Measurements from ENCODE around the gene JPH2. TPM values are rescaled to one million over a fixed set of nuclear protein-coding genes. Genes with fewer than 3 reads are reported as not detected.

JPH2 gene
- total and polyA plus RNA-seq, 2 of the 4 experiments (the other 2 are of a cell fraction), result 0.44 to 0.54 TPM

DNA sequence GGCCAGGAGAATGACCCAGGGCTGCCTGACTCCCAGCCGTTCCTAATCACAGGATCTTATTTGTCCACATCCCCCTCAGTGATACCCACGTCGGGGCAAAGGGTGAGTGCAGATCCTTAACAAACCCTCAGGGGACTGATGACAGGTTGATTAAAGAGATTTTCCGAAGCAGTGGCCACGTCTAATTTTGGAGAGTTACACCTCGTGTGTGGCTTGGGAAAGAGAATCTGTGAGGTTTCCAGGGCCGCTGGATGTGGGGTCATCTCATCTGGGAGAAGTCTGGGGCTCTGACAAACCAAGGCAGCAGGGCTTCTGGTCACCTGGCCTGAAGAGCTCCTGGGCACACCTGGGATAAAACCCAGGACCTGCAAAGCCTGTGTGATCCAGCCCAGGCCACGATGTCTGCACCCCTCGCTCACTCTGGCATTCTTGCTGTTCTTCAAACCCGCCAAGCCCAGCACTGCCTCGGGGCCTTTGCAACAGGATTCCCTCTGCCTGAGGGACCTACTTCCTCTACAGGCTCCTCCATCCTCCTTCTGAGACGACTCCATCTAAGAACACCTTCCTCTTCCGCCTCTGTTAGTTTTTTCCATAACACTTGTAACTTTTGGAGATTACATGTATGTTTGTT is 4.7 kb downstream of the JPH2 start:
- Histone ChIP-seq H3K4ac (ENCODE audit: low read depth, low read length) (no peak overlapping the region), H3K23ac (ENCODE audit: low read depth, low read length) (no peak overlapping the region), H2BK120ac (ENCODE audit: low read depth, low read length) (no peak overlapping the region), H3K79me1 (ENCODE audit: low read depth in 1 of 2, low read length in 2 of 2) (peaks cover 0 to 16% of the 10 kb centered on the region in 2 experiments; a peak in 2 of 4 replicates), H3K4me3 (ENCODE audit: insufficient read depth, low read depth, low read length) (no peak overlapping the region), H3K9me1 (ENCODE audit: insufficient read depth, low read length) (peaks cover 14% of the 10 kb centered on the region), H2BK20ac (ENCODE audit: low read depth, low read length) (no peak overlapping the region), H4K5ac (ENCODE audit: low read depth, low read length) (no peak overlapping the region), H3K14ac (replicated peaks; ENCODE audit: low read depth, low read length) (no peak overlapping the region), H3K27me3 (ENCODE audit: control insufficient read depth, insufficient read depth, low read length) (no peaks in the 10 kb centered on the region), H4K20me1 (ENCODE audit: insufficient read depth, low read length) (no peaks in the 10 kb centered on the region), H2AK5ac (ENCODE audit: low read depth, low read length) (no peak overlapping the region), H3K36me3 (ENCODE audit: control insufficient read depth, insufficient read depth, low read length) (no peaks in the 10 kb centered on the region), H3K27ac (ENCODE audit: insufficient read depth, low read length) (no peak overlapping the region), H3K9ac (ENCODE audit: low read depth, low read length) (no peak overlapping the region), H3K4me2 (ENCODE audit: low read depth, low read length) (no peak overlapping the region), H3K4me1 (ENCODE audit: control insufficient read depth, insufficient read depth, low read length) (peaks cover 13% of the 10 kb centered on the region), H4K91ac (ENCODE audit: insufficient read depth, low read depth, low read length) (0 out of 2 replicates have a peak overlapping the region, but pooled peaks have one; percentile 14), H4K8ac (ENCODE audit: low read depth in 2 of 2, low read length in 2 of 2) (no peak overlapping the region; a peak in 1 of 4 replicates), H3K56ac (ENCODE audit: extremely low read depth, insufficient read depth, low read length) (no peak overlapping the region), H2AK9ac (replicated peaks; ENCODE audit: low read depth, low read length, poor library complexity) (no peak overlapping the region), H2BK5ac (ENCODE audit: low read depth, low read length, poor library complexity, severe bottlenecking) (no peak overlapping the region), H3K18ac (ENCODE audit: low read depth, low read length) (no peak overlapping the region), H3K9me3 (ENCODE audit: control insufficient read depth, insufficient read depth, low read length) (no peaks in the 10 kb centered on the region), H2BK15ac (ENCODE audit: low read depth, low read length) (no peak overlapping the region), H2AFZ (replicated peaks; ENCODE audit: low read length, poor library complexity) (no peak overlapping the region)
- intact Hi-C loops (cut with micrococcal nuclease), result loop anchor here (5.0 kb wide), 1 partner anchor 45 kb away; no protein-coding TSS in a partner anchor
- no peak for ATAC-seq (ENCODE audit: low read depth)
- no CpG with 5 or more reads among the region's 13 CpGs for WGBS, 2 experiments (ENCODE audit: extremely low coverage in 2 of 2, insufficient read length in 1 of 2)
- dilution Hi-C loops (cut with HindIII; ENCODE audit: low sequenced_read_pairs, unreplicated experiment), result no loop called here
- ChIA-PET POLR2A (ENCODE audit: unreplicated experiment) (no interaction called here), CTCF (interaction anchor here (1.1 kb wide), 1 partner anchor 47 kb away, joined by 3 read pairs; no protein-coding TSS in a partner anchor)
- DNase-seq, result no peak
- in situ Hi-C loops (cut with MboI; ENCODE audit: low sequenced_read_pairs), result no loop called here
- TF ChIP-seq, protein P1, sequence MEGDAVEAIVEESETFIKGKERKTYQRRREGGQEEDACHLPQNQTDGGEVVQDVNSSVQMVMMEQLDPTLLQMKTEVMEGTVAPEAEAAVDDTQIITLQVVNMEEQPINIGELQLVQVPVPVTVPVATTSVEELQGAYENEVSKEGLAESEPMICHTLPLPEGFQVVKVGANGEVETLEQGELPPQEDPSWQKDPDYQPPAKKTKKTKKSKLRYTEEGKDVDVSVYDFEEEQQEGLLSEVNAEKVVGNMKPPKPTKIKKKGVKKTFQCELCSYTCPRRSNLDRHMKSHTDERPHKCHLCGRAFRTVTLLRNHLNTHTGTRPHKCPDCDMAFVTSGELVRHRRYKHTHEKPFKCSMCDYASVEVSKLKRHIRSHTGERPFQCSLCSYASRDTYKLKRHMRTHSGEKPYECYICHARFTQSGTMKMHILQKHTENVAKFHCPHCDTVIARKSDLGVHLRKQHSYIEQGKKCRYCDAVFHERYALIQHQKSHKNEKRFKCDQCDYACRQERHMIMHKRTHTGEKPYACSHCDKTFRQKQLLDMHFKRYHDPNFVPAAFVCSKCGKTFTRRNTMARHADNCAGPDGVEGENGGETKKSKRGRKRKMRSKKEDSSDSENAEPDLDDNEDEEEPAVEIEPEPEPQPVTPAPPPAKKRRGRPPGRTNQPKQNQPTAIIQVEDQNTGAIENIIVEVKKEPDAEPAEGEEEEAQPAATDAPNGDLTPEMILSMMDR (conservative IDR thresholded peaks at IDR 0.05; ENCODE audit: low read depth, low read length), result no peak
- TF ChIP-seq NFE2L2 (IDR thresholded peaks at IDR 0.05; ENCODE audit: low read depth, low read length) (no peak), FOS (IDR thresholded peaks at IDR 0.05; ENCODE audit: low read depth, low read length) (no peak), MAZ (IDR thresholded peaks at IDR 0.05; ENCODE audit: borderline replicate concordance, low read depth, low read length) (no peak), CEBPB (IDR thresholded peaks at IDR 0.05; ENCODE audit: low read depth, low read length) (no peak), RAD21 (IDR thresholded peaks at IDR 0.05; ENCODE audit: low read length) (no peak), BHLHE40 (IDR thresholded peaks at IDR 0.05; ENCODE audit: low read depth, low read length) (no peak)
- BruUV-seq (replicated peaks), result no TSS peak
